ENCODE data around the gene MTG2. TPM values are rescaled to one million over a fixed set of nuclear protein-coding genes. Genes with fewer than 3 reads are reported as not detected.
A peak's percentile ranks its signal among the peaks of the same experiment; 100 is the strongest.

MTG2 gene
- total and polyA plus RNA-seq, 2 experiments from 2014 or later, result 20.4 to 32.9 TPM

GRCh38 chr20:62138912-62139311 is 43.9 kb upstream of the MTG2 start:
- DNase-seq (ENCODE audit: low read depth in 1 of 2, low spot score in 1 of 2), result no peak
- Histone ChIP-seq H3K36me3 (peaks cover 60% of the 10 kb centered on the region), H3K9me3 (ENCODE audit: low read depth) (no peaks in the 10 kb centered on the region), H3K4me3 (no peak overlapping the region), H3K27ac (peak overlapping the region; percentile 35), H3K27me3 (no peaks in the 10 kb centered on the region), H3K4me1 (ENCODE audit: low read depth) (peaks cover 5% of the 10 kb centered on the region)
- TF ChIP-seq CTCF (IDR thresholded peaks at IDR 0.05; ENCODE audit: low read depth, low read length), result no peak

DNA sequence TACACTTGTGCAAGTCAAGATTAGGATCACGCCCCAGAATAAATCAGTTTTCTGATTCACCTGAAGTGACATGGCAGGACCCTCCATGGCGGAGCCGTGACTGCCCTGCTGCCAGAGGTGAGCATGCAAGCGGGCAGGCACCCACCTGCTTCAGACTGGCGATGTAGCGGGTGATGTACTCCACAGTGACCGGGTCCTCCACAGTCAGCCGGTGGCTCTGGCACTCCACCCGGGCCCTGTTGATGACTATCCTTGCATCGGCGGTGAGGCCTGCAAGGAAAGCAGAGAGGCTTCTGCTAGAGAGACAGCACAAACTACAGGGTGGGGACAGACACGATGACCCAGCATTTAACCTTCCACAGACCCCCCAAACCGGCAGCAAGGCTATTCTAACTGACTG is 43.2 kb upstream of the MTG2 start:
- DNase-seq (ENCODE audit: low read depth in 1 of 2, low spot score in 1 of 2), result no peak
- Histone ChIP-seq H3K4me3 (no peak overlapping the region), H3K9me3 (ENCODE audit: low read depth) (no peaks in the 10 kb centered on the region), H3K36me3 (peaks cover 54% of the 10 kb centered on the region), H3K27ac (peak overlapping the region; percentile 35), H3K27me3 (no peaks in the 10 kb centered on the region), H3K4me1 (ENCODE audit: low read depth) (peaks cover 7% of the 10 kb centered on the region)
- no peak for TF ChIP-seq CTCF (IDR thresholded peaks at IDR 0.05; ENCODE audit: low read depth, low read length)

DNA sequence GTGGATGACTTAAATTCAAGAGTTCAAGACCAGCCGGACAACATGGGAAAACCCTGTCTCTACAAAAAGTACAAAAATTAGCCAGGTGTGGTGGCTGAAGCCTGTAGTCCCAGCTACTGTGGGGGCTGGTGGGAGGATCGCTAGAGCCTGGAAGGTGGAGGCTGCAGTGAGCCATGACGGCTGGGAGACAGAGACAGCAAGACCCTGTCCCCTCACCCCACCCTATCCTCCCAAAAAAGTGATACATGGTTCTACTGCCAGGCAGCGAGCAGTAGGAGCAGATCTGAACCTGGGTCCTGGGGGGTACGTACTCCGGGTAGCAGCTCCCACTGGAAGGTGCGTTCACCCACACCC is 41.8 kb upstream of the MTG2 start:
- Histone ChIP-seq H3K27ac (peak overlapping the region; percentile 100), H3K36me3 (peaks cover 41% of the 10 kb centered on the region), H3K9me3 (ENCODE audit: low read depth) (no peaks in the 10 kb centered on the region), H3K4me3 (no peak overlapping the region), H3K4me1 (ENCODE audit: low read depth) (peaks cover 15% of the 10 kb centered on the region), H3K27me3 (no peaks in the 10 kb centered on the region)
- no peak for DNase-seq (ENCODE audit: low read depth in 1 of 2, low spot score in 1 of 2)
- TF ChIP-seq CTCF (IDR thresholded peaks at IDR 0.05; ENCODE audit: low read depth, low read length), result no peak

GRCh38 chr20:62141397-62142251 is 41.2 kb upstream of the MTG2 start:
- no peaks in the 10 kb centered on the region for H3K27me3 ChIP-seq
- no peaks in the 10 kb centered on the region for H3K9me3 ChIP-seq (ENCODE audit: low read depth)
- TF ChIP-seq CTCF (IDR thresholded peaks at IDR 0.05; ENCODE audit: low read depth, low read length), result peak; percentile 43
- DNase-seq (ENCODE audit: low read depth in 1 of 2, low spot score in 1 of 2), result peak; percentile 34 to 43
- peak overlapping the region; percentile 100 for H3K27ac ChIP-seq
- H3K36me3 ChIP-seq, result peaks cover 35% of the 10 kb centered on the region
- H3K4me3 ChIP-seq, result peak overlapping the region; percentile 85
- peaks cover 15% of the 10 kb centered on the region for H3K4me1 ChIP-seq (ENCODE audit: low read depth)

DNA sequence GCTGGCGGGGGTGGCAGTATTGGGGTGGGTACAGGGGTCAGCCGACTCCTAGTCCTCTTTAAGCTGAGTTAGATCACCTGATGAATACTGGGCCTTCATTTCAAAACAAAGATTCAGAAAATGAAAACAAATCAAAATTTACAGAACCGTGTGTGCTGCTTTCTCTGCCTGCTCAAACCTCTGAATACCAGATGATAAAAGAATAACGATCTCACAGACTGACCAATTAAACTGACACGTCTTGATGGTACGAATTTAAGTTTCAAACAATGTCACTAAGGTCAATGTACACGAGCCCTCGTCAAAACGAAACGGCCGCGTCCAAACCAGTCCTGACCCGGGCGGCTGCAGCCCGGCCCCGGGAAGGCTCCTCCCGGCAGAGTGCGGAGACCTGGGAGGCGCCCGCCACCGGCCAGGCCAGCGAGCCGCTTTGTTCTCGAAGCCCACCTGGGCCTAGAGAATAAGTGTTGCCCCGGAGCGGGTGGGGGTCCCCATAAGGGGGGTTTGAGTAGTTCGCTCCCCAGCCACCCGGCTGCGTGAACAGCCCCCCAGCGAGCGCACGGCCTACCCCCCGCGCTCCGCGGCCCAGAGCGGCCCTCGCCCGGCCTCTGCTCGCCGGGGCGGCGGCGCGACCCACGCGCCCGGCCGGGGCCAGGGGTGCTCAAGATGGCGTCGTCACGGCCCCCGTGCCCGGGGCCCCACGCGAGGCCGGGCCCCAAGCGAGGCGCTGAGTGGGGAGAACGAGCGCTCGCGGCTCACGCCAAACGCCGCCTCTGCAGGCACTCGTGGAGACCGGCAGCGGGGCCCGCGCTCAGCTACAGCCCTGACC is 40.4 kb upstream of the MTG2 start:
- peak in 1 of 2 donors; percentile 35 for DNase-seq (ENCODE audit: low read depth in 1 of 2, low spot score in 1 of 2)
- Histone ChIP-seq H3K27me3 (no peaks in the 10 kb centered on the region), H3K27ac (peak overlapping the region; percentile 100)

More for the DNA sequence above, 40.4 kb upstream of the MTG2 start:
- no peak for TF ChIP-seq CTCF (IDR thresholded peaks at IDR 0.05; ENCODE audit: low read depth, low read length)
- Histone ChIP-seq H3K9me3 (ENCODE audit: low read depth) (no peaks in the 10 kb centered on the region), H3K4me1 (ENCODE audit: low read depth) (peaks cover 15% of the 10 kb centered on the region), H3K36me3 (peaks cover 30% of the 10 kb centered on the region), H3K4me3 (peak overlapping the region; percentile 85)
